GM10248 (cell line): ENCODE results near the gene SLC24A4.

Source experiments
- CTCF ChIA-PET: fragments of 300-600 bp; sonication (Branson Sonifier 250); formaldehyde crosslinking; extraction: SDS; loops from one replicate; lab custom pipeline; 2021; ENCODE audit warnings: antibody characterized with exemption; lab: Yijun Ruan, JAX
- POLR2A ChIA-PET: fragments of 350-650 bp; sonication (Branson Sonifier 250); formaldehyde crosslinking; extraction: SDS; loops from one replicate; lab custom pipeline; 2020; ENCODE audit warnings: antibody characterized with exemption; lab: Yijun Ruan, JAX
- DNase-seq: peaks from one replicate; pipeline ENCODE4 v3.0.0; 2012; ENCODE audit errors: extremely low spot score
- TF ChIP-seq, protein P1 (sequence below): IDR thresholded peaks from 2 replicates; pipeline ENCODE4 v1.5.1; 2012; ENCODE audit warnings: mild to moderate bottlenecking, low read depth; ENCODE audit errors: extremely low read depth, missing control alignments, control extremely low read depth

Gene SLC24A4

DNA sequence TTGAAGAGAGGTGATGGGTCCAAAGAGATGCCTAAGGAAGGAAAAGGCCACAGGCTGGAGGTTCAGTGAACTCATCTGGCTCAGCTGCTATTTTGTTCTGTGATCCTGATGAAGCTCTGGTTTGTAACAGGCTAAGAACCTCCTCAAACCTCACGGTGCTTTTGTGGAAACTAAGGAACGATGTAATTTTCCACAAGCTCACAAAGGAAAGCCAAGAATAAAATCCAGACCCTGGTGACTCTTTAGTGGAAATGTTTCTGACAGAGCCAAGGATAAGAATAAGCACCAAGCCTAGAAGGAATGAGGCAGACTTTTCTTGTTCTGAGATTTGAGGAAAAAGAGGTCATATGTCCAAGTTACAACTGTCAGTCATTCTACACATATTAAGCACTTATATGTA lies 93.6 kb downstream of the SLC24A4 start:
- ChIA-PET POLR2A (no interaction called here), CTCF (interaction anchor here (0.7 to 1.5 kb wide), 2 partner anchors 11 to 20 kb away, joined by 3 to 4 read pairs; no protein-coding TSS in a partner anchor)
- TF ChIP-seq, protein P1, sequence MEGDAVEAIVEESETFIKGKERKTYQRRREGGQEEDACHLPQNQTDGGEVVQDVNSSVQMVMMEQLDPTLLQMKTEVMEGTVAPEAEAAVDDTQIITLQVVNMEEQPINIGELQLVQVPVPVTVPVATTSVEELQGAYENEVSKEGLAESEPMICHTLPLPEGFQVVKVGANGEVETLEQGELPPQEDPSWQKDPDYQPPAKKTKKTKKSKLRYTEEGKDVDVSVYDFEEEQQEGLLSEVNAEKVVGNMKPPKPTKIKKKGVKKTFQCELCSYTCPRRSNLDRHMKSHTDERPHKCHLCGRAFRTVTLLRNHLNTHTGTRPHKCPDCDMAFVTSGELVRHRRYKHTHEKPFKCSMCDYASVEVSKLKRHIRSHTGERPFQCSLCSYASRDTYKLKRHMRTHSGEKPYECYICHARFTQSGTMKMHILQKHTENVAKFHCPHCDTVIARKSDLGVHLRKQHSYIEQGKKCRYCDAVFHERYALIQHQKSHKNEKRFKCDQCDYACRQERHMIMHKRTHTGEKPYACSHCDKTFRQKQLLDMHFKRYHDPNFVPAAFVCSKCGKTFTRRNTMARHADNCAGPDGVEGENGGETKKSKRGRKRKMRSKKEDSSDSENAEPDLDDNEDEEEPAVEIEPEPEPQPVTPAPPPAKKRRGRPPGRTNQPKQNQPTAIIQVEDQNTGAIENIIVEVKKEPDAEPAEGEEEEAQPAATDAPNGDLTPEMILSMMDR, result no peak
- DNase-seq, result no peak

DNA sequence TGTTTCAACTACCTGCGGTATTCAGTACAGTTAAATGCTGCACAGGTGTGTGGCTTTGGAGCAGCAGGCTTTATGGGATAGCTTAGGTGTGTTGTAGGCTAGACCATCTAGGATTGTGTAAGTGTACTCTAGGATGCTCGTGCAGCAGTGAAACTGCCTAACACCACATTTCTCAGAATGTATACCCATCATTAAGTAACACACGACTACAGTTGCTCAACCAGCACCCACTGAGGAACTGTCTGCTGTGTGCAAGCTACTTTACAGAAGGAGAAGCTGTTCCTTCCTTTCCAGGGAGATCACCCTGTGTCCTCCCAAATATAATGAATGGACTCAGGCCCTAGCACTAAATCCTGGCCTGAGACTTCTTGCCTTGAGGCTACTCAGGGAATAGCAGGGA lies 94.8 kb downstream of the SLC24A4 start:
- ChIA-PET CTCF (no interaction called here), POLR2A (no interaction called here)
- no peak for DNase-seq
- TF ChIP-seq, protein P1, result no peak

DNA sequence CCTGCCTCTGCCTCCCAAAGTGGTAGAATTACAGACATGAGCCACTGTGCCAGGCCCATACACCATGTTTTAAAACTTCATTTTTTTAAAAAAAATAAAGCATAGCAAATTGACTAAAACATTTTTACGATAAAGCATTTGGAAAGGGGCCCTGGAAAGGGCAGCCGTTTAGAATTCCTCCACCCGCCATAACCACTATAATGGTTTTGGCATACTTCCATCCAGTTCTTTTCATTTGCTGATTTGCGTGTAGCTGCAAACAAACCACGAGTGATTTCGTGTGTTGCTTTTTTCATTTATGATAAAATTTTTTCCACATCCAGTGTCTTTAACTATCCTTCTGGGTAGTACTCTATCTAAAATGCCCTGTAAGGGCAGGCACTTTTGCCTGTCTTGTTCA lies 98.8 kb downstream of the SLC24A4 start:
- no peak for DNase-seq
- ChIA-PET POLR2A (no interaction called here), CTCF (interaction anchor here (1.3 kb wide), 1 partner anchor 13 kb away, joined by 3 read pairs; no protein-coding TSS in a partner anchor)
- TF ChIP-seq, protein P1, result no peak

DNA sequence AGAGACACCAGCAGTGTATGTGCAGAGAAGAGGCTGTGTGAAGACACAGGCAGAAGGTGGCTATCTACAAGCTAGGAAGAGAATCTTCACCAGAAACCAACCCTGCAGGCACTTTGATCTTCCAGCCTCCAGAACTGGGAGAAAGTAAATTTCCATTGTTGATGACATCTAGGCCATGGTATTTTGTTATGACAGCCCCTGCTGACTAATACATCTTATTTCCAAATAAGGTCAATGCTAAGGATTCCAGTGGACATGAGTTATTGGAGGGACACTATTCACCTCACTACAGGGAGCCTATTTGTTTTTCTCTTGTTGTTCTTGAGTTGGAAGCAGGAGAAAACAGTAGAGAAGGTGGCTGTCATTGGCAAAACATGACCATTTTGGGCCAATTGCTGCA lies 102.1 kb downstream of the SLC24A4 start:
- CTCF ChIA-PET, result no interaction called here
- no peak for DNase-seq
- POLR2A ChIA-PET, result no interaction called here
- TF ChIP-seq, protein P1, result no peak

DNA sequence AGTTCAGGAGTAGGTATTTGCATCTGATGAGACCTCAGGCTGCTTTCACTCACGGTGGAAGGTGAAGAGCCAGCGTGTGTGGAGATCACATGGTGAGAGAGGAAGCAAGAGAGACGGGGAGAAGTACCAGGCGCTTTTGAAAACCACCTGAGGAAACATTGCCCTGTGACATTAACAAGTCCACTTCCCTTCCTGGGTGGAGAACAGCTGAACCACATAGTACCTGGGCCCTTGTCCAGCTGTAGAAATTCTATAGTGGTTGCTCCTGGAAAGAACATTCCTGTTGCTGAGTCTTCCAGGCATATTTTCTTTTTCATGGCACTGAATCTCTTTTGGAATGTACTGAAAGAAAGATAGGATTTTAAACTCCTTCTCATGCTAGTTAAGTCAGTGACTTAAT lies 103.3 kb downstream of the SLC24A4 start:
- POLR2A ChIA-PET, result no interaction called here
- DNase-seq, result no peak
- TF ChIP-seq, protein P1, result no peak
- CTCF ChIA-PET, result no interaction called here

DNA sequence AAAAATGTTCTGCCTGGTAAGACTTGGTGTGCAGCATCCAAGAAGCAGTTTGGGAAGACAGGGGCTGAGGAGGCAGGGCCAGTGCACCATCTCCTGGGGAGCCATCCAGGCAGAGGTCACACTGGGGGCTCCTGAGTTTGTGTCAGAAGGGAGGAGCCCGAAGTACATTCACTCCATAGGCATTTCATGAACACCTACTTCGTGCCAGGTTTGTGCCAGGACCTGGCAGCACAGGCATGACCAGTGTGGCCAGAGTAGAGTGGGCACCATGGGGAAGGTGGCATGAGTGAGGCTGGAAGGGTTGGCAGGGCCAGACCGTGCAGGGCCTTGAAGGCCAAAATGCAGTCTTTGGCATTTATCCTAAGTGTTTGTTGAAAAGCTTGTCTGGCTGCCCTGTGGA lies 104.1 kb downstream of the SLC24A4 start:
- no peak for DNase-seq
- ChIA-PET POLR2A (no interaction called here), CTCF (interaction anchor here (0.9 to 1.3 kb wide), 4 partner anchors 8 to 75 kb away, joined by 3 to 4 read pairs (median 3); no protein-coding TSS in a partner anchor)
- TF ChIP-seq, protein P1, result no peak
